Measurements from ENCODE around the gene STING1. TPM values are rescaled to one million over a fixed set of nuclear protein-coding genes. Genes with fewer than 3 reads are reported as not detected.
A peak's percentile ranks its signal among the peaks of the same experiment; 100 is the strongest.

STING1 gene
- total and polyA plus RNA-seq, 2 of the 8 experiments (the other 6 are each of a cell fraction or from before 2014, with no cell fraction given) = 0.26 to 0.47 TPM

- TF ChIP-seq BRCA1 (IDR thresholded peaks at IDR 0.05; ENCODE audit: low read depth, low read length) (no peak), RXRA (IDR thresholded peaks at IDR 0.05; ENCODE audit: insufficient read depth, low read depth, low read length) (no peak), BACH1 (IDR thresholded peaks at IDR 0.05; ENCODE audit: low read length) (no peak), PHF8 (conservative IDR thresholded peaks at IDR 0.05; ENCODE audit: low read depth, low read length) (peak; percentile 99), CHD1 (IDR thresholded peaks at IDR 0.05; ENCODE audit: low read depth, low read length) (no peak), SIX5 (IDR thresholded peaks at IDR 0.05; ENCODE audit: low read depth, low read length) (peak; percentile 81), MAFK (IDR thresholded peaks at IDR 0.05; ENCODE audit: low read depth, low read length) (no peak; the same call in 1 of the 2 replicates), SIN3A (conservative IDR thresholded peaks at IDR 0.05 in 1 of 2, IDR thresholded peaks at IDR 0.05 in 1 of 2; ENCODE audit: low read depth in 1 of 2, low read length in 2 of 2) (peak; percentile 16 to 79; a peak in 2 of 4 replicates), CBX5 (IDR thresholded peaks at IDR 0.05; ENCODE audit: low read depth, low read length) (no peak), CBX8 (IDR thresholded peaks at IDR 0.05; ENCODE audit: borderline replicate concordance, low read depth, low read length) (no peak), EGR1 (IDR thresholded peaks at IDR 0.05; ENCODE audit: borderline replicate concordance, low read depth, low read length) (0 out of 2 replicates have a peak, but pooled peaks have one; percentile 65), RFX5 (IDR thresholded peaks at IDR 0.05; ENCODE audit: borderline replicate concordance, low read depth, low read length) (no peak), TAF1 (IDR thresholded peaks at IDR 0.05; ENCODE audit: low read depth, low read length) (peak; percentile 89), SUZ12 (IDR thresholded peaks at IDR 0.05; ENCODE audit: low read length) (no peak), NANOG (IDR thresholded peaks at IDR 0.05; ENCODE audit: insufficient read depth, low read depth, low read length, poor library complexity, severe bottlenecking) (no peak), HDAC6 (IDR thresholded peaks at IDR 0.05; ENCODE audit: low read depth, low read length) (no peak), TEAD4 (IDR thresholded peaks at IDR 0.05; ENCODE audit: low read depth, low read length) (no peak), POU5F1 (IDR thresholded peaks at IDR 0.05; ENCODE audit: low read depth, low read length) (no peak), JUN (IDR thresholded peaks at IDR 0.05; ENCODE audit: low read depth, low read length) (no peak), CTCF (IDR thresholded peaks at IDR 0.05; ENCODE audit: control extremely low read depth in 1 of 3, insufficient read depth in 1 of 3, low read depth in 1 of 3, low read length in 3 of 3) (no peak), NRF1 (IDR thresholded peaks at IDR 0.05; ENCODE audit: low read depth, low read length) (no peak)
These were observed 43.3 kb downstream of the STING1 start, which contains the start of gene DNAJC18 (continued) for GRCh38 chr5:139439013-139439903.
